Gastrocnemius medialis (tissue), 4 donors: Measurements from ENCODE around the gene DDX1. TPM values are rescaled to one million over a fixed set of nuclear protein-coding genes. Genes with fewer than 3 reads are reported as not detected.

Source experiments
- ATAC-seq, 2 donors: fragments of 150-250 bp; one replicate each; pipeline ENCODE4 v1.9.1; 2016
- DNase-seq, 2 donors: peaks; one replicate each; pipeline ENCODE4 v3.0.0-alpha.2; 2019
- H3K27ac ChIP-seq, 4 donors: fragments of 200-600 bp; sonication (generic); 1 replicate in 1 of 4; 2 replicates in 3 of 4; pipeline ENCODE4 v1.5.1; 2016 to 2018; ENCODE audit warnings: mild to moderate bottlenecking in 2 of 4, moderate library complexity in 1 of 4
- H3K27me3 ChIP-seq, 3 donors: fragments of 200-600 bp; sonication (generic) in 2 of 3; 1 replicate in 1 of 3; 2 replicates in 2 of 3; pipeline versions ENCODE4 v1.5.1 to v1.6.0; 2016 to 2019; ENCODE audit warnings: mild to moderate bottlenecking in 1 of 3, moderate library complexity in 1 of 3
- H3K36me3 ChIP-seq, 2 donors: fragments of 200-600 bp; sonication (generic) in 1 of 2; one replicate each; pipeline ENCODE4 v1.5.1; 2017 to 2018
- H3K4me1 ChIP-seq, 2 donors: fragments of 200-600 bp; sonication (generic) in 1 of 2; one replicate each; pipeline ENCODE4 v1.5.1; 2016 to 2017; ENCODE audit warnings: mild to moderate bottlenecking in 2 of 2
- H3K4me3 ChIP-seq, 4 donors: fragments of 200-600 bp; sonication (generic) in 3 of 4; 1 replicate in 1 of 4; 2 replicates in 3 of 4; pipeline ENCODE4 v1.5.1; 2016 to 2019; ENCODE audit warnings: mild to moderate bottlenecking in 2 of 4
- H3K9me3 ChIP-seq, 3 donors: fragments of 200-600 bp; sonication (generic) in 2 of 3; 1 replicate in 1 of 3; 2 replicates in 2 of 3; pipeline ENCODE4 v1.5.1; 2016 to 2019
- CTCF ChIP-seq, 5 experiments: fragments of 450-650 bp in 3 of 5; fragments of 200-600 bp in 2 of 5; sonication (generic) in 2 of 5; IDR thresholded peaks in 4 of 5; conservative IDR thresholded peaks in 1 of 5; 1 replicate in 4 of 5; 2 replicates in 1 of 5; pipeline ENCODE4 v1.5.1; 2016 to 2019; ENCODE audit warnings: antibody characterized with exemption in 5 of 5, mild to moderate bottlenecking in 3 of 5, moderate library complexity in 3 of 5
- POLR2A ChIP-seq, 2 donors: fragments of 450-650 bp; IDR thresholded peaks; one replicate each; pipeline ENCODE4 v1.6.1; 2017; ENCODE audit warnings: antibody characterized with exemption in 2 of 2, mild to moderate bottlenecking in 2 of 2, moderate library complexity in 2 of 2
- in situ Hi-C, 4 donors: fragments of 200-750 bp; cut with MboI; loops; one replicate each; pipeline versions ENCODE4 v1.15.0 to v1.8.0; 2017; ENCODE audit warnings: low sequenced_read_pairs in 4 of 4
- intact Hi-C: fragments of 100-400 bp; cut with DNase I; formaldehyde crosslinking; loops from one replicate; pipeline ENCODE4 v1.15.1; 2023; ENCODE audit warnings: low total_unique reads
- total RNA-seq, 4 donors: library from RNA; depleted of rRNA; stranded (reverse); fragments of >200 nt; gene quantifications; one replicate each; pipeline versions ENCODE4 v1.1.0 to v1.2.3, GENCODE V29; 2016

The DDX1 gene
- total RNA-seq, 4 donors from 2014 or later, result 72.8 to 108 (median 88.6) TPM

- ATAC-seq, result no peak
- TF ChIP-seq POLR2A (IDR thresholded peaks at IDR 0.05) (no peak), CTCF (IDR thresholded peaks at IDR 0.05 in 4 of 5, conservative IDR thresholded peaks at IDR 0.05 in 1 of 5) (no peak)
- DNase-seq, result no peak
- peaks cover 11 to 99% of the 10 kb centered on the region in 2 donors for H3K36me3 ChIP-seq
- no peak overlapping the region for H3K4me3 ChIP-seq
- no peaks in the 10 kb centered on the region for H3K4me1 ChIP-seq
- H3K9me3 ChIP-seq, result no peaks in the 10 kb centered on the region
- intact Hi-C loops (no loop called here), in situ Hi-C loops (no loop called here)
- no peaks in the 10 kb centered on the region for H3K27me3 ChIP-seq
- H3K27ac ChIP-seq, result no peak overlapping the region
Observed at GRCh38 chr2:15603044-15603765, 11.5 kb downstream of the DDX1 start.

GRCh38 chr2:15603948-15604347 is 12.3 kb downstream of the DDX1 start:
- H3K9me3 ChIP-seq, result no peaks in the 10 kb centered on the region
- ATAC-seq, result no peak
- in situ Hi-C loops (no loop called here), intact Hi-C loops (no loop called here)
- H3K36me3 ChIP-seq, result peaks cover 11 to 99% of the 10 kb centered on the region in 2 donors
- H3K4me1 ChIP-seq, result no peaks in the 10 kb centered on the region
- no peak overlapping the region for H3K4me3 ChIP-seq
- no peaks in the 10 kb centered on the region for H3K27me3 ChIP-seq
- TF ChIP-seq CTCF (IDR thresholded peaks at IDR 0.05 in 4 of 5, conservative IDR thresholded peaks at IDR 0.05 in 1 of 5) (no peak), POLR2A (IDR thresholded peaks at IDR 0.05) (no peak)
- no peak overlapping the region for H3K27ac ChIP-seq
- no peak for DNase-seq

GRCh38 chr2:15605721-15606120 is 14.1 kb downstream of the DDX1 start:
- Histone ChIP-seq H3K4me3 (no peak overlapping the region), H3K27me3 (no peaks in the 10 kb centered on the region), H3K4me1 (no peaks in the 10 kb centered on the region), H3K9me3 (no peaks in the 10 kb centered on the region), H3K36me3 (peaks cover 11 to 99% of the 10 kb centered on the region in 2 donors), H3K27ac (no peak overlapping the region)
- intact Hi-C loops (no loop called here), in situ Hi-C loops (no loop called here)
- no peak for ATAC-seq
- no peak for DNase-seq
- TF ChIP-seq POLR2A (IDR thresholded peaks at IDR 0.05) (no peak), CTCF (IDR thresholded peaks at IDR 0.05 in 4 of 5, conservative IDR thresholded peaks at IDR 0.05 in 1 of 5) (no peak)

- TF ChIP-seq POLR2A (IDR thresholded peaks at IDR 0.05) (no peak), CTCF (IDR thresholded peaks at IDR 0.05 in 4 of 5, conservative IDR thresholded peaks at IDR 0.05 in 1 of 5) (no peak)
- no peak for DNase-seq
- Histone ChIP-seq H3K4me3 (no peak overlapping the region), H3K27ac (no peak overlapping the region), H3K36me3 (peaks cover 11 to 88% of the 10 kb centered on the region in 2 donors), H3K4me1 (no peaks in the 10 kb centered on the region), H3K27me3 (no peaks in the 10 kb centered on the region), H3K9me3 (no peaks in the 10 kb centered on the region)
- in situ Hi-C loops (no loop called here), intact Hi-C loops (no loop called here)
- ATAC-seq, result no peak
Observed at GRCh38 chr2:15606481-15607441, 15.1 kb downstream of the DDX1 start.
